HG02798 (cell line): ENCODE data around the gene TBCCD1.

Experiments used
- ATAC-seq: cut with Tn5 transposase; IDR thresholded peaks from one replicate; pipeline ENCODE4 v1.9.1; 2021; ENCODE audit warnings: mild to moderate bottlenecking; ENCODE audit not compliant: unreplicated experiment, poor library complexity

Gene TBCCD1

DNA sequence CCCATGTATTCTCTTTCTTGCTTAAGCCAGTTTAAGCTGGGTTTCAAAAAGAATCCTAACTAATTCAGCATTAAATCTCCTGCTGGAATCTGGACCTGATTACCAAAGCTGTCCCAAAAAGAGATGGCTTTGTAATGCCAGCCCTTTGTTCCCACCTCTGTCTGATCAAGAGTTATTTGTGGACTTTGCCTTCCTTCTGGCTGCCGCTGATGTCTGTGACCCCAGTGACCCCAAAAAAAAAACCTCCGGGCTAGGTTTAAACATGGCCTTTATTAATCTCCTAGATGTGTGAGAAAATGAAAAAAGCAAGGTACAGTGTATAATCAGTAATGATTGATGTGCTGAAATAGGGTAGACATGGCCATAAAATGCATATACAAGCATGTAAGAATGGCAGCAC is 43.7 kb downstream of the TBCCD1 start:
- no peak for ATAC-seq

DNA sequence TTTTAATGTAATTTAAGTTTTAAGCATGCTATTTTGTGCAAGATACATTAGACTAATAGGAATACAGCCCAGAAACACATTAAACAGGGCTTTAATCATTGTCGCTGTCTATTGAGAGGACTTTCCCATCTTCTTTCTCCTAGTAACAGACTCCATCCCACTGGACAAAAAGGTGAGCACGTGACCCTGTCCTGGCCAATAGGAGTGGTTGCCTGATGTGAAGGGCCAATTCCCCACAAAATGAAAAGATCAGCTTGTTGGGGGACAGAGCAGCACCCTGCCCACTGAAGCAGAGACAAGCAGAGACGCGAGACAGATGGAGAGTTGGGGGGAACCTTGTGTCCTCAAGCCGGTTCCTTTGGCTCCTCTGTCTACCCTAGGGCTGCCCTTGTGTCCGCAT is 44.1 kb downstream of the TBCCD1 start:
- no peak for ATAC-seq

DNA sequence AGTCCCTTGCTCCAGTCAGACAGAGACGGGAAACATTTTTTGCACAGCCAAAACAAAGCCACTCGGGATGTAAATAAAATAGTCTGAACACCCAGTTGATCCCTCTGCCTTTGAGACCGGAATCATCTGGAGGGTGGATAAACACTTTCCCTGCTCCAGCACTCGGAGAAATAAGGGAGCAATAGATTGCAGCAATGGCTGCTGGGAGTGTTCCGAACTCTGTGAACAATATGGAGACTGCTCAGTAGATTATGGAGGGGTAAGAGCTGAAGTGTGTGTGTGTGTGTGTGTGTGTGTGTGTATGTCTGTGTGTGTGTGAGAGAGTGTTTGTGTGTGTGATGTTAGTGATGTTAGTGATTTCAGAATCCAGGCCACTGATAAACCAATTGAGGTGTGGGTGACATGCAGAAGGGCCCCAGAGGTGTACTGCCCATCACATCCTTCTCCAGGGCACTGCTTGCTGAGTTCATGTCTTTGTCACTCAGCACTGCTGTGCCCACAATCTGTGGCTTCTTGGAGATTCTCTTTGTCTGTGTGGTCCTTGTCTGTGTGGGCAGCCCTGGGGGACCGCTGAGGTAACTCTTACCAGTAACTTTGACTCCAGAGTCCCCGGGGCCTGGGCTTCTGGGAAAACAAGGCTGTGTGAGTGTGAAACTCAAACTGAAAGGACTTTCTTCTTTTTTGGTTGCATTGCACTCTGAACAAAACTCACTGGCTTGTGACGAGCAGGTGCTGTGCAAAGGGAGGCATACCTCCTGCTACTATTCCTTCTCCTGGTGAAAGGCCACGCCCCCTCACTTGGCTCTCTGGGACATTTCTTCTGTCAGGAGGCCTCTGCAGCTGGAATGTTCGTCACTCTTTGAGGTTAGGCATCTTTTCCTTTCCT is 45.9 kb downstream of the TBCCD1 start:
- ATAC-seq: peak; percentile 68

DNA sequence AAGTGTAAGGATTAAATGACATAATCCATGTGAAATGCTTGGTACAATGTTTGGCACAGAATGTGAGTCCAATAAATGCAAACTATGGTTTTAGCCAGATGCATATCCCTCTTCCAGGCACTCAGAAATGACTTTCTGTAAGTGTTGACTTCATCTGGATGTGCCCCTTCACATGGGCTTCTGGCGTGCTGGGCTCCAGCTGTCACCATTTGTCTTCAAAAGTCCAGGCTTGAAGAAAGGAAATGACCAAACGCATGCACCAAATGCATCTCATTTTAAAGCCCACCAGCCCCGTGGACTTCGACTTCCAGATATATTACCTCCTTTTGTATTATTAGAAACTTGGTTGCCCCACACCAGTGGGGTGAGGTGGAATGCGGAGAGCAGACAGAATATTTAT is 46.7 kb downstream of the TBCCD1 start:
- no peak for ATAC-seq

DNA sequence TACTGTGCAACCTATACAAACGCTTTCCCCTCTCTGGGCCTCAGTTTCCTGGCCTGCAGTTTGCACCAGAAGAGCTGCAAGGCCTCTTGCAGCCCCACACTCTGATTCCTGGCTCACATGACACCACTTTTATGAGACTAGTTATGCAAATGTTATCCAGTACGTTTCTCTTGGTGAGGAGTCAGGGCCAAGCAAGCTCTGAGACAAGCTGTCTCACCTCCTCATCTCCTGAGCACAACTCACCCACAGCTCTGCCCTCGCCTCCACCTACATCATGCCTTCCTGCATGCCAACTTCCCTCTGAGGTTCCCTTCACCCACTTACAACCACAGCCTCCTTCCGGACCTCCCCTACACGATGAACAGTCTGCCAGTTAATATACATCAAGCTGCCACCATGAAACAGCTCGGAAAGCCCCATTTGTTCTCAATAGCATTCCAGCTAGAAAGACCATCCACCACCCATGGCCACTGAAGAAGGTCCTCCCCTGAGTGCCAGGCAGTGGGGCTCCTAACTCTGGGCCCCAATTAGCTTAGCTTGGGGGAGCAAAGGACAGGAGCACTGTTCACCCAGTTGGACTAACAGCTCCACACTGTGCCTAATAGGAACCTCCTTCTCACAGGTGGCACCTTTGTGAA is 48.0 kb downstream of the TBCCD1 start:
- peak; percentile 27 for ATAC-seq

DNA sequence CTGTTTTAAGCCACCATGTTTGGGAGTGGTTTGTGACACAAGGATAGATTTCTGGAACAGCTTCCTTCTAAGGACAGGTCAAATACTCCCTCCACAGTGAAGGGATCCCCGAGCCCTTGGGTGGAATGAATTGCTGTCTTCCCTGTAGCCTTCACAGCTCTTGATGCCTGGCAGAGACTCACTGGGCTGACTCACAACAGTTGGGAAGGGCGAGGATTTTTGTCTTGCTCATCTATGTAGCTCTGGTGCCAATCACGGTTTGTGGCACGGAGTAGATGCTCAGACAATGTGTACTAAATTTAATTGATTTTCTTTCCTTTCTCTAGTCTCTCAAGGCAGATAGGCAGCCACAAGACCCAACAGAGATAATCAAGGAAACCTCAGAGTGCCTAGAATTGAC is 49.9 kb downstream of the TBCCD1 start:
- no peak for ATAC-seq

DNA sequence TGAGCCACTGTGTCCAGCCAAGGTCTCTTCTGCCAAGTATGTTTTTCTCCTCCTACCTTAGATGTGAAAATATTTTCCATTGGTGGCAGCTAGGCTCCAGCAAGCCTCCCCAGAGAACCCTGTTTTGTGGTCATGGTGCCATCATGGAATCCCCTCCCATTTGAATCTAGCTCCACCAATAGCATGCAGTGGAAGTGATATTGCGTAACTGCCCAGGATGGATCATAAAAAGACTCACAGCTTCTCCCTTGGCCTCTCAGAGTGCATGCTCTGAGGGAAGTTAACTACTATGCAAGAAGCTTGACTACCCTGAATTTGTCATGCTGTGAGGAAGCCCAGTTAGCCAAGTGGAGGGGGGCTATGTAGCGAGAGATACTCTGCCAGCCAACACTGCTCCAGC is 50.5 kb downstream of the TBCCD1 start:
- ATAC-seq: no peak

DNA sequence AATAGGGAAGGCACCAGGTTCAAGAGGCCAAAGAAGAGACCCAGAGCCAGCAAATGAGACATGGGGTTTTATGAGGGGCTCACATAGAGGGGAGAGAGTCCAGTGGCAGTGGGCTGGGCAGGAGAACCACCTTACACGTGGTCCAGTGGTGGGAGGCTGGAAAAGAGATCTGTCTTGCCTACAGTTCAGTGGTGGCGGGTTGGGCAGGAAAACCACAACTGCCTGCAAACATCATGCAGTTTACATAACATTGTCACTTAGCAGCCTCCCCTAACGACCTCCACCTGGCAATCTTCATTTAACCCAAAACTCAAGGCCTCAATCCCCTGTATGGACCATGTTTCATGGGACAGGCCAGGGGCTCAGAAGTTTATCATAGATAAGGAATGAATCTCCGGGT is 52.0 kb downstream of the TBCCD1 start:
- no peak for ATAC-seq

DNA sequence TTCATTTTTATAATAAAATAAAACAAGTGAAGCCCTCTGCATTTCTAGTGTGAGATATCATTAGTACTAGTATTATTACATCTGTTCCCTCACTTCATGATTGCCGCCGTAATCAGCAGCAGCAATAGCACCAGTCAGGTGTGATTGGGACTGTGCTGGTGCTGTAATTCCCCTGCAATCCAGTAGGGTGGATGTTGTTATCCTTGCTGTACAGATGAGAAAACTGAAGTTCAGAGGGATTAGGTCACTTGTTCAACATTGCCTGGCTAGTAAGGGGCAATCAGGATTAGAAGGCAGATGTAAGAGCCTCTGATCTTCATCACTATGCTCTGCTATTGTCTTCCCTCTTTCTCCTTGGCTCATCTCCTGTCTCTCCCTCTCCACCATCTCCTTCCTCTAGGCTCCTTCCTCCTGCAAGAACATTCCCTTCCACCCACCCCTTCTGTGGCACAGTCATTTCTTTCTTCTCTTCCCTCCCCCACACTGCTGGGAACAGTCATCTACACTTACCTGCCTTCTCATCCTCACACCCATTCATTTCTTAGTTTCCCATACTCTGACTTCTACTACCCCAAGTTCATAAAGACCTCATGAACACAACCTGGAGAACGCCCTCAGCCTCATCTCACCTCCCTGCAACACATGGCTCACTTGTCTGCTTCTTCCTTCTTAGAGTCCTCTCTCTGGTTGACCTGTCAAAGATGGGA is 52.7 kb downstream of the TBCCD1 start:
- ATAC-seq: no peak

DNA sequence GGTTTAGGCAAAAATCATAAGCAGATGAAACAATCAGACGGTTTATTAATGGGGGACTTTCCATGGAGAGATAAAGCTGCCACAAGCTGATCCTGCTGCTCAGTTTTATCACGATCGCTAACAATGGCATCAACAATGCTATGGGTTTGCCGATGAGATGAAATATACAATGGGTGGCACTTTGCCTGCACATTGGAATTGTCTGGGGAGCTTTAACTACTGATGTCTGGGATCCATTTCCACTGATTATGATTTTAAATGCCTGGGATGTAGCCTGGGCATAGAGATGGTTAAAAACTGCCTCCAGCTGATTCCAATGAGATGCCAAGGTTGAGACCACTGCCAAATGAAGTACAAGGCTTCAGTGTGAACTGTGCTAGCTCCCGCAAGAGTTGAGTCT is 53.8 kb downstream of the TBCCD1 start:
- no peak for ATAC-seq

DNA sequence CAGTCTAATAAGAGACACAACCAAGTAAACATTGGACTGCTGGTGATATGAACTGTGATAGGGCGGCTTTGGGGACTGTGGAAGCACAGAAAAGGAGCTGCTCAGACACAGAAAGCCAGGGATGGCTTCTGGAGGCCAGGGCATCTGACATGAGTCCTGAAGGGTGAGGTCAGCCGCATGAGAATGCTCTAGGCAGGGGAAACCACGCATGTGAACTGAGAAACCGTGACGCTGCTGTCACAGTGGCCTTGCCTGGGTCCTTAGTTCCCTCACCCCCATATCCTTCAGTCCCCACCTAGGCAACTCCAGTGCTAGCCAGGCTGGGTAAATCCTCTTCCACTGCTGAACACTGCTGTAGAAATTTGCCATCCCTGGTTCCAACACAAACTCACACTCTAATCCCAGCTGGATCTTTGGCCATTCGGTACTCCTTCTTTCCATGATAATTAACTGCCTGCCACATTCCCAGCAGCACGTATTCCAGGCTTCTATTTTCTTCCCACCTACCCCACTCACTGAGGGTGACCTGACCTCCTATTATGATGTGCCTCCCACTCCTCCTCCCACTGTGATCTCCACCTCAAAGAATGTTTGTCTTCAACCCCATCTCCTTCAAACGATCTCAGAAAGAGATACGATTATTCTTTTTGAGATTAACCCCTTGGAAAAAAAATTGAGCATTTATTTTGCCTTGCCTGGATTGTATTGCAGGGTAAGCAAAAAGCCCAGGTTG is 54.4 kb downstream of the TBCCD1 start:
- no peak for ATAC-seq

DNA sequence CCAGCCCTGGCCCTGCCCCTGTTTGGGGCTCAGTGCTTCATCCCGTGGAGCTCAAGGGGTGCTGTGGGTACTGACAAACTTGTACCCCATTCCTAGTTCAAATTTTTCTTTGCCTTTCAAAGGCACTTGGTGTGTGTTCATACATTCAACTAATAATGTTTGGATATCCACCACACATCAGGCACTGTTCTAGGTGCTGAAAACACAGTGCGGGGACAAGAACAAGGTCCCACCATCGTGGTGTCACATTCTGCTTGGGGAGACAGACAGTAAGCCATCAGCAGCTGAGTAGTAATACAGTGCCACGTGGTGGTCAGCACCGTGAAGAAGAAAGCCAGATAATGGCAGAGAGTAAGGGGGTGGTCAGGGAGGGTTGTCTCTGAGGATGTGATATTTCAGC is 55.4 kb downstream of the TBCCD1 start:
- no peak for ATAC-seq

DNA sequence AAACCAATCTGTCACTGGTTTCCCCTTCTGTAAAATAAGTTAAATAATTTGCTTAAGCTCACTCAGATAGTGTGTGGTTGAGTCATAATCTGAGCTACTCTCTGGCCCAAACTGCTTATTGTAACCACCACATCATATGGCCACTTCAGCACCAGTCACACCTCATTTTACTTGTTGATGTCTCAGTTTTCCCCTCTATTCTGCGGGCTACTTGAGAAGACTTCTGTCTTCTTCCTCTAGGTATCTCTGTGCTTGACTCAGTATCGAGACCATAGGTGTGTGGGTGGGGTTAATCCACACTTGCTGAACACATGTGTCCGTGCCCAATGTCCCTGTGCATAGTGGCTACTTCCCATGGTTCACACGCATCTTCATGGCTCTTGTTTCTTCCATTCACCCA is 55.9 kb downstream of the TBCCD1 start:
- peak; percentile 83 for ATAC-seq

DNA sequence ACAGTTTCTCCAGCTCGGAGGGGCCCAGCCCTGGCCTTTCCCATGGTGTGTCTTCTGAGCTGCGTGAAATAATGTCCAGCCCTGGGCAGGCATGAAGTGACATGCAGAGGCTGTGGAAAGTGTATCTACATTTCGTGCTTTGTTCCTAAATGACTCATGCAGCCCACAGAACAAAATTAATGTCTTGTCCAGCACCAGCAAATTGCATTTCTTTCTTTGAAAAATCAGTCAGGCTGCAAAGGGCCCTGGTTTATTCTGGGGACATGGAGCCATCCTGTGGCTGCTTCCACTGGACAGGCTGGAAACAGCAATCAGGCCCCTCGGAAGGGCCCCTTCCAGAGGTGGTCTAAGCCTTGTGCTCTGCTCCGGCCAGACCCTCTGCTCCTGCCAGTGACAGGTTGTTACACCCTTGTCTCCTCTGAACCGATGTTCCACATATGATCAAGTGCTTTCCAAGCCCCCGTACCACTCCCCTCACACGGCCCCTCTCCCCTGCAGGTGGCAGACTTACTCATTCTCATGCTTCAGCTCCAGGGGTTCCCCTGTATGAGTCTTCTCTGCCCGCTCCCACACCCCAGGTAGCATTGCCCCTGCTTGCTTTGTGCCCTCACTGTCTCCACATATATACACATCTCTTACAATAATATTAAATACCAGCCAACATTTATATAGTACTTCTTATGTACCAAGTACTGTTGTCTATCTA is 56.6 kb downstream of the TBCCD1 start:
- peak; percentile 28 for ATAC-seq

DNA sequence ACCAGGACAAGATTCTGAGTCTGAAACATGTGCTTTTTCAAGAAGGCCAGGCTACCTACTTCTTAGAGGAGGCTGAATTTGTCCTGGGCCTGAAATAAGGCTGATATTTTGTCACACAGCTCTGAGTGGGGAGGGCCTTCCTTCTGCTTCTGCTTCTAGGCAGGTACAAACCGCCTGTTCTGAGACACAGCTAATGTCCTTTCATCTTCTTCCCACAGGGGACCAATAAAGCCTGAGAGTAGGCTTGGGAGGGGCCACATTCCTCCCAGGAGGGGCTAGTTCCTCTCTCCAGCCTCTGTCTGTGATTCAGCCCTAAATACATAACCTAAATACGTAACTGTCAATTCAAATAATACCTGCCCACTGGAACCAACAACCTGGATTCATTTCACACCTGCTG is 57.7 kb downstream of the TBCCD1 start:
- no peak for ATAC-seq

DNA sequence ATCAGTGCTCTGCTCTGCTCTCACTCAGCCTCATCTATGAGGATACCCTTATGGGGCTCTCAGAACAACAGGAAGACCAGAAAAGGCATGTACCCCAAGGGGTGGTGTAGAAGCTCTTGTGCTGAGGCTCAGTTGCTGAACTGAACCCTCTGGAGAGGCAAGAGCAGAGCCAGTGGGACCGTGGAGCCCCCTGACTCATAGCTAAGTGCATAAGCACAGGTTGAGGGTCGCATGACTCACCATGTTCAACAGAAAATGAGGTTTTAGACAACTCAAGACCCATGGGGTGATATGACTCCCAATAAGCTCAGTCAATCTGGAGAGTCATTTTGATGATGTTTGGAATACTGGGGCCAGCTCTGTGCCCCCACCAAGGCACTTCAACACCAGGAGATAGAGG is 60.3 kb downstream of the TBCCD1 start:
- no peak for ATAC-seq

DNA sequence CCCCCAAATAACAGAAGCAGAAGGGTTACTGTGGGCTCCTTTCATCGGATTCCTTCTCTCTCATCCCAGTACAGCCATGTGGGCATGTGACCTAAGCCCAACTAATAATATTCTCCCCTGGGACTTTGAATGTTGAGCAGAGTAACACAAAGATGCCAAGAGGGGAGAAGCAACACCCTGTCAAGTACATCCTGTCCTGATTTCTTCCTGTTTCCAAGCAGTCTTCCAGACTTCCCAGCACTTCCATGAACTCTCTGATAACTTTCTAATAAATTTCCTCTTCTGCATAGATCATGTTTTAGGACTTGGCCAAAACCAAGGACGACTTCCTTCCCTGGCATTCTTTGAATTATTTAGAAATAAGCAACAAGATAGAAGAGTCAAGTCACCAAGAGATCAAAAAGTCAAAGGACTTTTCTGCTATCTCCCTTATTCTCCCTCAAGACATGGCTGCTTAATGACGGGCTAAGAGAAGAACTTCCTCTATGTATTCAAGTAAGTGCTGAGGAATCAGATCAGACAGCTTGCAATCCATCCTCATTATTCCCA is 60.9 kb downstream of the TBCCD1 start:
- no peak for ATAC-seq

DNA sequence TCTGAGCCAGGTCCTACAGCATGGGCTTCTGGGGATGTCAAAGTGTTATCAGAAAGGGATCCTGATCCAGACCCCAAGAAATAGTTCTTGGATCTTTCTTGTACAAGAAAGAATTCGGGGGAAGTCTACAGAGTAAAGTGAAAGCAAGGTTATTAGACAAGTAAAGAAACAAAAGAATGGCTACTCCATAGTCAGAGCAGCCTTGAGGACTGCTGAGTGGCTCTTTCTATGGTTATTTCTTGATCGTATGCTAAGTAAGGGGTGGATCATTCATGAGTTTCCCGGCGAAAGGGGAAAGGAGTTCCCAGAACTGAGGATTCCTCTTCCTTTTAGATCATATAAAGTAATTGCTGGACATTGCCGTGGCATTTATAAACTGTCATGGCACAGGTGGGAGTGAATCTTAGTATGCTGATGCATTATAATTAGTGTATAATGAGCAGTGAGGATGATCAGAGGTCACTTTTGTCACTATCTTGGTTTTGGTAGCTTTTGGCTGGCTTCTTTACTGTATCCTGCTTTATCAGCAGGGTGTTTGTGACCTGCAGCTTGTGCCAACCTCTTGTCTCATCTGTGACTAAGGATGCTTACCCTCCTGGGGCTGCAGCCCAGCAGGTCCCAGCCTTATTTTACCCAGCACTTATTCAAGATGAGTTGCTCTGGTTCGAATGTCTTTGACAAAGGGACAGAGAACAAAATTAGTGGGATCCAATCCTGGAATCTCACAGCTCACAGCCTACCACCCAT is 64.0 kb downstream of the TBCCD1 start:
- no peak for ATAC-seq
